T-helper 9 cell (primary cell): ENCODE measurements around the gene TRAPPC11.
"Not testable (repeated sequence)": the region's sequence is repeated elsewhere in the genome, so short reads cannot be mapped to it uniquely, and the experiment has no call there.

Source experiments
- DNase-seq: peaks from one replicate; pipeline ENCODE4 v3.0.0-alpha.2; 2020
- total RNA-seq, 2 donors: gene quantifications; one replicate each; lab custom pipeline; 2026; lab: John Stamatoyannopoulos, UW

The TRAPPC11 gene
- total RNA-seq, result 38.9 to 82.9 reads per million in 2 donors

- DNase-seq, result peak; percentile 94
Observed at GRCh38 chr4:183659029-183659871, at the start of gene TRAPPC11, which contains the start of gene RWDD4. Gene TRAPPC11, plus strand, starts transcription at chr4:183659293. Its CDS starts 4,575 bp downstream, at chr4:183663868. Gene RWDD4, minus strand, starts transcription at chr4:183659185. Its CDS starts 233 bp downstream, at chr4:183658952.

- no peak for DNase-seq
Observed at GRCh38 chr4:183610033-183610432, 49.1 kb upstream of the TRAPPC11 start.

GRCh38 chr4:183610613-183611012, 48.5 kb upstream of the TRAPPC11 start:
- no peak for DNase-seq

DNA sequence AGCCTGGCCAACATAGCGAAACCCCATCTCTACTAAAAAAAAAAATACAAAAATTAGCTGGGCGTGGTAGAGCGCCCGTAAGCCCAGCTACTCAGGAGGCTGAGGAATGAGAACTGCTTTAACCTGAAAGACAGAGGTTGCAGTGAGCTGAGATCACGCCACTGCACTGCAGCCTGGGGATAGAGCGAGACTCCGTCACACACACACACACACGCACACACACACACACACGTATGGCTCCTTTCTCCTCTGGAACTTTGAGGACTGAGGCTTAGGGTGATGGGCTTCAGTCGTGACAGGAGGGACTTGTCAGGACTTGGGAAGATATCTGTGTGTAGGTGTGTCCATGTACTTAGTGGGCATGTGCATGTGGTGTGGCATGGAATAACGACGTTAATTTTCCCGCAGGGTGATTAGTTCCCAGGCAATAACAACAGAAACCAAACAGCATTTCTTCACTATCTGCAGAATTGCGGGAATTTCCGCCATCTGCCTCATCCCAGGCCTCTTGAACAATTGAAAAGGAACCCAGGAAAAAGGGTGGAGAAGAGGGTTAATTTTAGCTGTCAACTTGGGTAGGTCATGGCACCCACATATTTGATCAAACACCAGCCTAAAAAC, 47.8 kb upstream of the TRAPPC11 start:
- DNase-seq, result no peak

DNA sequence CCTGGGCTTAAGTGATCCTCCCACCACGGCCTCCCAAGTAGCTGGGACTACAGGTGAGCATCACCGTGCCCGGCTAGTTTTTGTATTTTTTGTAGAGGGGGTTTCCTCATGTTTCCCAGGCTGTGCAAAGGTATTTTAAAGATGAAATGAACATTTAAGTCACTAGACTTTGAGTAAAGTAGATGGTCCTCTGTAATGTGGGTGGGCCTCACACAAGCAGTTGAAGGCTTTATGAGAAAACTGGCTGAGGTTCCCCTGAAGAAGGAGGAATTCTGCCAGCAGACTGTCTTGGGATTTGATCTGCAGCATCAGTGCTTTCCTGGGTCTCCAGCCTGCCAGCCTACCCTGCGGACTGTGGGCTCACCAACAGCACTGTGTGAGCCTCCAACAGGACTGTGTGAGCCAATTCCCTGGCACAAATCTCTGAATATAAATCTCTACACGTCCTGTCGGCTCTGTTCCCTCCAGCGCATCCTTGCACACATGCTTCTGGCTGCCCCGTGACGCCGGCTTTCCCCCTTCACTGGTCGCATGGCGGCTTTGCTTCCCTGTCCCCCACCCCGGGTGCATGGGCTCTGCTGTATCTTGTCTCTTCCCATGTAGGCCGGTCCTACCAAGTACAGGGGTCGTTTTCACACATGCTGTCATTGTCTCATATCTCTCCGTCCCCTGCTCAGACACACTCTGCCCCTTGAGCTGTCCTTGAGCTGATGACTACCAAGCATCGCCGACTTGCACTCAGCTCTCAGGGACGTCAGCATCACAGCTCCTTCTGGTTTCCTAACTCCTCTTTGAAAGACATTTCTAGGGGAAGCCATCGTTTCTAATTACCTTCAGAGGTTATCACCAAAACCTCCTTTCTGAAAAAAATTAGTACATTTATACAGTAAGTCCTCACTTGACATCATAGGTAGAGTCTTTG, 46.5 kb upstream of the TRAPPC11 start:
- no peak for DNase-seq

- no peak for DNase-seq
Observed at GRCh38 chr4:183617075-183617474, 42.0 kb upstream of the TRAPPC11 start.

DNA sequence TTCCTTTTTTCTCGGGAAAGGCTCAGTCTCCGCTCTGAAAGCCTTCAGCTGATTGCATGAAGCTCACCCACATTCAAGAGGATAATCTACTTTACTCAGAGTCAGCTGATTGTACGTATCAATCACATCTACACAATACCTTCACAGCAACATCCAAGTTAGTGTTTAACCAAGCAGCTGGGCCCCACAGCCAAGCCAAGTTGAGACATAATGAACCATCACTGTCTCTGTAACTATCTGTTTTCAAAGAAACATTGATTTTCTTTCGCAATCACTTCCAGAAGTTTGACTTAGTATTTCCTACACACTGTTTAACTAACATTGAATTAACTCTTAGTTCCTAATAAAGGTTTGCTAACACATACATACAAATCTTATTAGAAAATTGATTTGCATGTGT, 40.4 kb upstream of the TRAPPC11 start:
- no peak for DNase-seq

DNA sequence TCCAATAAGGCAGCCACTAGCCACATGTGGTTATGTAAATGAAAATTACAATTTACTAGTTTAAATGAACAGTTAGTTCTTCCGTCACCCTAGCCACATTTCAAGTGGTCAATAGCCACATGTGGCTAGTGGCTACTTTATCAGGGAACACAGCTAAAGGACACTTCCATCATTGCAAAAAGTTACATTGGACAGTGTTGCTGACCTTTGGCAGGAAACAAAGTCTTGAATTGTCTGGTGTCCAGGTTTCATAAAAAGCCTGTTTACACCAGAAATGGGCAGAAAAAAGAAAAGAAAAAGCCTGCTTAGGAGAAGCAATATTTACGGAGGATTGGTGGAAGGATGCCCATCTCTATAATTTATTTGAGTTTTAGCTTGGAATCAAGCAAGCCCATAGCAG, 38.7 kb upstream of the TRAPPC11 start:
- DNase-seq, result no peak

GRCh38 chr4:183621875-183622274, 37.2 kb upstream of the TRAPPC11 start:
- no peak for DNase-seq

GRCh38 chr4:183624548-183624947, 34.5 kb upstream of the TRAPPC11 start:
- DNase-seq, result no peak

- DNase-seq, result no peak
Observed at GRCh38 chr4:183626168-183626567, 32.9 kb upstream of the TRAPPC11 start.

DNA sequence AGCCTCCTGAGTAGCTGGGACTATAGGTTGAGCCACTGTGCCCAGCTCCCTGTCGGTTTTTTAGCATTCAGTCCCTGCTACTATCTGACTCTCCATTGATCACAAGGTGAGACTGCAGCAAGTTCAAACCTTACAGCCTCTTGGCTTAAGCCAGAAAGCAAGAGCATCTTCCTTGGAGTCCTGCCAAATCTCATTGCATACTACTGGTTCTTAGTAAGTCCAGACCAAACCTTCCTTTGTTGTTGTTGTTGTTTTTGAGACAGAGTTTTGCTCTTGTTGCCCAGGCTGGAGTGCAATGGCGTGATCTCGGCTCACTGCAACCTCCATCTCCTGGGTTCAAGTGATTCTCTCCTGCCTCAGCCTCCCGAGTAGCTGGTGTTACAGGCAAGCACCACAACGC, 31.8 kb upstream of the TRAPPC11 start:
- DNase-seq, result not testable (repeated sequence)

GRCh38 chr4:183627979-183628588, 31.0 kb upstream of the TRAPPC11 start:
- DNase-seq, result no peak

- DNase-seq, result no peak
Observed at GRCh38 chr4:183631577-183632198, 27.4 kb upstream of the TRAPPC11 start.

DNA sequence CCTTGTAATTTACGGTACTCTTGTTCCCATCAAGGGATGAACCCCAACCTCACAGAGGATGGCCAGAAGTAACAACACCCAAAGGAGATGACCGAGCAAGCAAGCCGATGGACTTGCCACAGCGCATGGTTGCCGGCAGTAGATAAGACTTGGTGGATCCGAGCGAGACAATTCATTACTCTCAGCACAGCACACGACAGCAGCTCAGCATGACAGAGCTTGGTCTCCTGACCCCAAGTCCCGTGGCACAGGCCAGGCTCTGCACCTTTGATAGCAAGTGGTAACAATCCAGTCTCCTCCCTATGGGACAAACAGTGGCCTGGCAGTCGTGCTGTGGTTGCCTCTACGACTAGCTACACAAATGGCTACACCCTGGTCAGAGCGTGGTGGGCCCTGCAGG, 26.4 kb upstream of the TRAPPC11 start:
- DNase-seq, result no peak

DNA sequence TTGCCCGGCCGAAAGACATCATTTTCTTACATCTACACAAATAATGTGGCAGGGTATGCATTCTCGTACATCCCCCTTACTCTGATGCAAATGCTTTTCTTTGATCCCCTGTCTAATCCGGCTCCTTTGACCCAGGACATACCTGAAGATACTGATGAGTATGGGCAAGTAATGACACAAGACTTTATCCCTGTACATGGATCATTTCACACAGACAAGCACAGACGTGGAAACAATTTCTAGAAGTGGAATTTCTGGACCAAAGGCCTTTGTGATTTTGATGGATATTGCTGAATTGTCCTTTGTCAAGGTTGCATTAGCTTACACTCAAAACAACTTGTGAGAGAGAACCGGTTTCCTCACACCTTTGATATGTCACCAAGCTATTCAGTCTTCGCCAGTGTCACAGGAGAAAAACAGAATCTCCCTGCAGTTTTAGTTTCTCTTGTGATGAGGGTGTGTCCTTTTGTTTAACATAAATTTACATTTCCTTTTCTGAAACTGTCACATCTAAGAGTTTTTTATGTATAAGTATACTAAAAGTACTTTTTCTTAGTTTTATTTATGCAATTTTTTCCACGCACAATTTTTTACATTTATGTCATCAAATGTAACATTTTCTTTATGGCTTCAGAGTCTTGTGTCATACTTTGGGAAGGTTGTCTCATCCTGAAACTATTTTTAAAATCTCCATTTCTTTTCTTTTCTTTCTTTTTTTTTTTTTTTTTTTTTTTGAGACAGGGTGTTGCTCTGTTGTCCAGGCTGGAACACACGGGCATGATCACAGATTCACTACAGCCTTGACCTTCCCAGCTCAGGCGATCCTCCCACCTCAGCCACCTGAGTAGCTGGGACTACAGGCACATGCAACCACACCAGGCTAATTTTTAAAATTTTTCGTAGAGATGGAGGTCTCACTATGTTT, 25.4 kb upstream of the TRAPPC11 start:
- DNase-seq, result no peak

- no peak for DNase-seq
Observed at GRCh38 chr4:183635321-183635720, 23.8 kb upstream of the TRAPPC11 start.

DNA sequence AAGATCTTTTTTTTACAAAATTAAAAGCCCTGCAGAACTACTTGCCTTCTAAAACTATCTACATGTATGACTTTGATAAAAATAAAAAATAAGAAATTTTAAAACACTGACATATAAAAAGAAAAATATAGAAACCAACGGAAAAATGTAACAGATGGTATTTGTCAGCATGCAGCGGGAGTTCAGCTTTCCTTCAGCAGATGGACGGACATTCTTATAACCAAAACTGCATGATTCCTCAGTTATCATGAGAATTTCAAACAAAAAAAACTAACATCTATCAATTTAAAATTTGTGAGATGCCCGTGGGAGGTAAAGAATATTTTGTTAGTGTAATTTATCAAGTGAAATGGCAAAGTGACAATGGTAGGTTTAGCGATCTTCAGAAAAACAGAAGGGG, 23.4 kb upstream of the TRAPPC11 start:
- no peak for DNase-seq

GRCh38 chr4:183636503-183636902, 22.6 kb upstream of the TRAPPC11 start:
- DNase-seq, result no peak

DNA sequence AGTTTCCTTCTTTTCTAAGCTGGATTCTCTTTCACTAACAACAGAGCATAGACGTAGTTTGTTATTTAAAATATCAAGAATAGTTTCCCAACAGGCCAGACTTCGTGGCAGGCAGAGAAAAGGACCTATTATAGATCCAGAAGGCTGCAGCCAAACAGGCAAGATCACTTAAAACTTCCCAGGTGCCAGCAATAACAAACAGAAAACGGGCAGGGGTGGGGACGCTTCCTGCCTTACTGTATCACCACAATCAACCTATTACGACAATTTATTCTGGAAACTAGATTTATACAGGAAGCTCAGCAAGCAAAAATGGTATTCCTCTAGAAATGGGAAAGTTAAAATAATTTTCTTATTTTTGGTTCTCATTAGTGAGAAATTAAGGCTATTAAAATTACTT, 22.2 kb upstream of the TRAPPC11 start:
- no peak for DNase-seq

GRCh38 chr4:183637461-183637860, 21.6 kb upstream of the TRAPPC11 start:
- no peak for DNase-seq
